Body of pancreas (tissue), 4 donors: Measurements from ENCODE around the gene CCDC127.

Experiments
- CTCF ChIP-seq, 7 experiments: fragments of 450-650 bp in 4 of 7; fragments of 200-600 bp in 3 of 7; sonication (generic) in 3 of 7; IDR thresholded peaks; one replicate each; pipeline ENCODE4 v1.5.1; 2016 to 2019; ENCODE audit warnings: antibody characterized with exemption in 7 of 7
- POLR2A ChIP-seq, 3 donors: fragments of 450-650 bp; IDR thresholded peaks; one replicate each; pipeline ENCODE4 v1.6.1; 2016; ENCODE audit warnings: antibody characterized with exemption in 3 of 3, mild to moderate bottlenecking in 2 of 3

- no peak for TF ChIP-seq CTCF (IDR thresholded peaks at IDR 0.05)
- TF ChIP-seq POLR2A (IDR thresholded peaks at IDR 0.05), result no peak
Observed at GRCh38 chr5:157126-157715, 60.7 kb downstream of the CCDC127 start.
